GM18502 (cell line): ENCODE measurements around the gene MICU1.
"Not testable (repeated sequence)": the region's sequence is repeated elsewhere in the genome, so short reads cannot be mapped to it uniquely, and the experiment has no call there.

ENCODE experiments used
- ATAC-seq: cut with Tn5 transposase; IDR thresholded peaks from one replicate; pipeline ENCODE4 v1.9.1; 2021; ENCODE audit warnings: mild to moderate bottlenecking; ENCODE audit not compliant: unreplicated experiment, poor library complexity

The MICU1 gene

DNA sequence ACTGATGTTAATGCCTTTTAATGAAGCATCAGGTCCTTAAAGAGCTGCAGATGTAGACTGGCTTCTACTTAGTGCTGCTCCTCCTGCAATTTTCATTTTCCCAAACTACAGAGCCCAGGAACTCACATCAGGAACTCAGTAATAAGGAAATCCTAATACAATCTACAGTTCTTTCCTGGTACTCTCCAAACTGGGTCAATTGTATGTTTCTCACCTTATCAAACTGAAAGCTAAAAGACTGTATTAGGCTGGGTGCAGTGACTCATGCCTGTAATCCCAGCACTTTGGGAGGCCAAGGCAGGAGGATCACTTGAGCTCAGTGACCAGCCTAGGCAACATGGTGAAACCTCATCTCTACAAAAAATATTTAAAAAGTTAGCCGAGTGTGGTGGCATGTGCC, 216.7 kb downstream of the MICU1 start:
- no peak for ATAC-seq

- no peak for ATAC-seq
Observed at GRCh38 chr10:72407927-72408600, 217.8 kb downstream of the MICU1 start.

DNA sequence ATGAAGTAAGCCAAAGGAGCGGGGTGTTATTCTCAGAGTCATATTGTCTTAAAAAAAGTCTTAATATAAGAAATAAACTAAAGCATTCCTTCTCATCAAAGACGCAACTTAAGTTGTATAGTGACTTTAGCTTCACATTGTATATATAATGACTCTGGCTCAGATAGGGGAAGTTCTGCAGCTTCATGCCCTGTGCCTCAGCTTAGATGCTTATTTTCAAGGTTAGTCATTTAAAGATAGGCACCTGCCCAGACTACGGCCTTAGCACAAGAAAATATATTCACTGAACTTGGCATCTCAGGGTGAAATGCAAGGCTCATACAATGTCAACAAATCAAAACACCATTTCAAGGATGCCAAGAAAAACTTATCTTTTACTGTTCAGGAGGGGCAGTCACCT, 218.4 kb downstream of the MICU1 start:
- ATAC-seq, result no peak

DNA sequence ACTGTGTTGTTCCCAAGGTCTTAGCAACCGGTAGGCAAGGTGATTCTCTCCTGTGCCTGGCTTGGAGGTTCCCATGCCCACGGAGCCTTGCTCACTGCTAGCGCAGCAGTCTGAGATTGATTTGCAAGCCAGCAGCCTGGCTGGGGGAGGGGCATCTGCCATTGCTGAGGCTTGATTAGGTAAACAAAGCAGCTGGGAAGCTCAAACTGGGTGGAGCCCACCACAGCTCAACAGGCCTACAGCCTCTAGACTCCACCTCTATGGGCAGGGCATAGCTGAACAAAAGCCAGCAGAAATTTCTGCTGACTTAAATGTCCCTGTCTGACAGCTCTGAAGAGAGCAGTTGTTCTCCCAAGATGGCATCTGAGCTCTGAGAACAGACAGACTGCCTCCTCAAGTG, 230.3 kb downstream of the MICU1 start:
- ATAC-seq, result not testable (repeated sequence)

DNA sequence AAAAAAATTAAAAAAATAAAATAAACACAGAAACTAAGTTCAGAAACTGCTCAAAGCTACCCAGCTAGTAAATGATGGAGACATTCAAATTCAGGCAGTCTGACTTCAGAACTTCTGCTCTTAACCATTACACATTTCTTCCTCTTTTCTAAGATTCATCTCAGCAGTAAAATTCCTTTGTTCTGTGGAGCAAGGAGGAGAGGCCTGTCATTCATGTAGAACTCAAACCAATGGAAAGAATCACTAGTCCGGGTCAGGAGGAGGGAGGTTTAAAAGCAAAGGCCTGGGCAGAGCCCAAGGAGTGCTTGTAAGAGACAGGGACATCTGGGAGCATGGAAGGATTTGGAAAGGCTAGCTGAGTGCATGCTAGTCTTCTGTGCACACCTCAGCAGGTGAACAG, 233.3 kb downstream of the MICU1 start:
- ATAC-seq, result no peak

GRCh38 chr10:72390764-72391163, 235.1 kb downstream of the MICU1 start:
- no peak for ATAC-seq

DNA sequence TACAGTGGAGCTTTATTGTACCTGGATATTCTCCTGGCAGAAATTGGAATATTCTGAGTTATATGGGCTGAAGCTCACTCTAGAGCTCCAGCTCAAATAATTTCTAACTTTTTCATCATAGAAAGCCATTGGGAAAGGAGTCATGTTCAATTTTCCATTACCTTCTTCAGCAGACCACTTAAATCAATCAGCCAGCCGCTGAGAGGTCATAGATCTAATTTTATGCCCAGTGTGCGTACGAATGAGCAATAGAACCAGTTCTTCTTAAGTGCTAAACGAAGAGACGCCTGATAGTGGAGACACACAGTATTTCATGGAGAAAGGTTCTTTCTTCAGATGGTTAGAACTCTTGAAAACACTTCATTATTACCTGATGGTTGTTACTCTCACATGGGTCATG, 236.2 kb downstream of the MICU1 start:
- no peak for ATAC-seq

GRCh38 chr10:72389014-72389413, 236.9 kb downstream of the MICU1 start:
- ATAC-seq, result no peak

DNA sequence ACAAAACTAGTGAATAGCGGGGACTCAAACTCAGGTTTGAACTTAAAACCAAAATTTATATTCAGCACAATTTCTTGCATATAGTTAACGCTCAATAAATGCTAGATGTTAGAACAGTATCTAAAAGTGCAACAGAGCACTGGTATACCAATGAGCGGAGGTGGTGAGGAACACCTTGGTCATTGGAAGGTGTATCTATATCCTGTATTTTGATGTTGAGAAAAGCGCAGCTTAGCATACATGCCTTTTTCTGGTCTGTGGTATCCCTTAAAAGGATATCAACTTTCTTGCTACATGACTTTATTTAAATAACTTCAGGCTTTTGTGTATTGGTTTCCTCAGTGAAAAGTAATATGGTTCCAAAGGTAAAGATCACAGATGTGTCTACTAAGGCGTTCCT, 237.8 kb downstream of the MICU1 start:
- no peak for ATAC-seq

GRCh38 chr10:72386916-72387586, 238.8 kb downstream of the MICU1 start:
- ATAC-seq, result no peak

DNA sequence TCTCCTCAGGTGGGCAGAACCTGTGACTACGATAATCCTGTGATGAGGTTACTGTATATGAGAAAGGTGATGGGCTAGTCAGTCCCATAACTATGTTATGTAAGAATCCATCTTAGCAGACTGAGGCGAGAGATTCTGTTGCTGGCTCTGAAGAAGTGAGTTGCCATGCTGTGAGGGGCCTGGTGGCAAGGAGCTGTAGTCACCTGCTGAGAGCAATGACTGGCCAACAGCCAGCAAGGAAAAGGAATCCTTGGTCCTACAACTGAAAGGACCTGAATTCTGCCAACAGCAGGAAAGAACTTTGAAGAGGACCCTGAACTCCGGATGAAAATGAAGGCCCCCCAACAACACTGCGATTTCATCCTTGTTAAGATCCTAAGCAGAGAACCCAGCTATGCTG, 240.2 kb downstream of the MICU1 start:
- no peak for ATAC-seq

DNA sequence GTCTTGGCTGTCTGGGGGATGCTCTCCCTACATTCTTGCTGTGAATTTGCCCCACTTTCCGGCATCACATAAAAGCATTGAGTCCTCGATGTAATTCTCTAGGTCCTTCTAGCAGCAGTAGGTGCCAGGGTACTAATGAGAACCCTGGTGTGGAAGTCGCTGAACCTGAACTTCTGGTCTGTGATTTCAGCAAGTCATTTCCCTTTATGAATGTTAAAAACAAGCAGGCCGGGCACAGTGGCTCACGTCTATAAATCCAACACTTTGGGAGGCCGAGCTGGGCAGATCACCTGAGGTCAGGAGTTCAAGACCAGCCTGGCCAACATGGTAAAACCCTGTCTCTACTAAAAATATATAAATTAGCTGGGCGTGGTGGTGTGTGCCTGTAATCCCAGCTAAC, 240.9 kb downstream of the MICU1 start:
- not testable (repeated sequence) for ATAC-seq

DNA sequence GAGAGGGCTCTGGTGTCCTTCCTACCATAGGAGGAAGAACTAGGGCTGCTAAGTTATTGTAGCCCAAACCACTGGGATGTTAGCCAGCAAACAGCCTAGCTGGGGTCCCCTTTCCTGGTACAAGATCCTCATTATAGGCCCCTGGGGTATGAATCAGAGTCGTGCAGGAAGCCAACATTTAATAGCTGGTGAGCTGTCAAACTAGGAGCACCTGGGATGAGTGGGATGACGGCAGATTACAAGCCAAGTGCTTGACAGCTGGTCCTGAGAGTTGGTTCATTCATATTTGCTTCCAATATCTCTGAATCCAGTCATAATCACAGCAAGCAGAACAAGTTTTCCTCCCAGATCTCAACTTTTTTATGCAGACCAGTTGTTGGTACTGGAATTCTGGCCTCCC, 246.1 kb downstream of the MICU1 start:
- ATAC-seq, result no peak

DNA sequence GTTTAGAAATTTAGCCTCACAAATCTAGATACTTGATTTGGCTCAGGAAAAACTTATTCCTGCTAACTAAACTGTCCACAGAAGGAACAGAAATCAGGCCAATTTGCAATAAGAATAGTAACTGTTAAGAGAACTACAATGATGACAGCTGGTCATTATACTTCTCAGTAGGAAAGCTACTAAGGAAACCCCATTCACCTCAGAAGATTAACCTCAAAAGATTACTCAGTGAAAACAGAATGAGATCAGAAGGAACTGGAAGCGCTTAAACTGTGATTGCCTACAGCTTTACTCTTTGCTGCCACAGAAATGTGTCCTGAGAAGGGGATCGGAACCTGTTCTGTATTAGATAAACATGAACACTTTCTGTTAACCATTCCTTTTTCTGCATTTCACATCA, 246.8 kb downstream of the MICU1 start:
- ATAC-seq, result no peak

DNA sequence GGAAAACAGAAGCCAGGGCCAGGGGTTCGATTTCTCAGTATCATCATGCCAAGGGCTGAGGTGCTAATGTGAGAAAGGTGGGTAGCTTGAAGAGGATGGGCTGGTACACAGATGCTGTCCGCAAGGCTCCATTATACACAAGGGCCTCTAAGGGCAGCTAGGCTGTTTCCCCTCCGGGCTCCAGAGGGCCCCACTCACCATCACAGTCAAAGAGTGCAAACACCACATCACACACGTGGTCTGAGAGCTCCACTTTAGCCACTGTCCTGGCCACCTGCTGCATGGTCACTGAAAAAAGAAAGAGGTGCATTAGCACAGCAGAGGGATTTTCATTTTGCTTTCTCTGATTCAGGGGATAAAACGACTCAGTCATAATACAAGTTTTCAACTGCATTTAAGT, 250.3 kb downstream of the MICU1 start:
- ATAC-seq, result no peak

- ATAC-seq, result no peak
Observed at GRCh38 chr10:72375173-72375572, 250.7 kb downstream of the MICU1 start.

DNA sequence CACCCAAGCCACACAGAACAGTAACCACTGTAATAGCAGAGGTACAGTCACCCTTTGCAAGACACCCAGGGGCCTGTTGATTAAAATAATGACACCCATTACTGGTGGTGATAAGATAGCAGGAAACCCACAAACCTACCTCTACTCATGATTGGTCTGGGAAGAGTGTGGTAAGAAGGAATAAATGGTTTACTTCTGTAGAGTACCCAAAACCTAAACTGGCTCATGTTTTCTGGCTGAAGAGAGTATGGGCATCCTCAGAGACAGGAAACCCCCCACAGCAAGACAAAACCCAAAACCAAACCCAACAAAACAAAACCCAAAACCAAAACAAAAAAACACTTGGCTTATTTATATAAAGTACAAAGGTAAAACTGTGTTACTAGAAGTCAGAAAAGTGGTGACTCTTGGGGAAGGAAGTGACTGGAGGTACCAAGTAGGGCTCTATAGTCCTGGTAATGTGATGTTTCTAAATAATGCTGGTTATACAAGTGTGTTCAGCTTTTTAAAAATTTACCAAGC, 255.6 kb downstream of the MICU1 start:
- ATAC-seq, result no peak

GRCh38 chr10:72367301-72367960, 258.4 kb downstream of the MICU1 start:
- no peak for ATAC-seq

GRCh38 chr10:72365106-72365895, 260.6 kb downstream of the MICU1 start:
- no peak for ATAC-seq

DNA sequence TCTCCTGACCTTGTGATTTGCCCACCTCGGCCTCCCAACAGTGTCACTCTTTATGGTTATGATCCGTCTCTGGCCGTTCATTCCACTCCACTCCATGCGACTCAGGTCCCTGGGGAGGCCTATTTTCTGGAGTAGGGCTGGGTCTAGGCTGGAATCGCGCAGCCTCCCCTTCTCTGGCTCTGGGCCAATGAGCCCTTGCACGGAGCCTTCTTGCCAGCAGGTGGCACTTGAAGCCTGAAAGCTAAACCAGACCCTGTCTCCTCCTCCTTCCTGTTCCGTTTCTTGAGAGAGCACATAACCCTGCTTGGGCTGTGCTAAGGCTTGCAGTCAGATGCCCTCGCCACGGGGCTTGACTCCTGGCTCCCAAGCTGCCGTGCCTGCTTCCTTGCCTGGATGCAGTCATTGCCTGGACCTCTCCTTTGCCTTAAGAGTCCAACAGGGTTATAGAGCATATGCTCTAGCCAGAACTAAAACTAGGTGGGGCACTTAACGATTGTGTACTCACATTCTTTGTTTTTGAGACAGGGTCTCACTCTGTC, 261.6 kb downstream of the MICU1 start:
- ATAC-seq, result peak; percentile 85
